ENCODE results near the gene CYB5B. TPM values are rescaled to one million over a fixed set of nuclear protein-coding genes. Genes with fewer than 3 reads are reported as not detected.

Gene CYB5B
- total RNA-seq, 1 experiment from 2014 or later = 355 TPM

GRCh38 chr16:69405757-69406156 is 18.7 kb upstream of the CYB5B start:
- no peak for TF ChIP-seq CTCF (IDR thresholded peaks at IDR 0.05; ENCODE audit: insufficient read depth in 1 of 2, low read depth in 1 of 2, low read length in 1 of 2, severe bottlenecking in 1 of 2, unreplicated experiment in 1 of 2)
- CTCF ChIA-PET = interaction anchor here (2.9 kb wide), 1 partner anchor 10 kb away, joined by 15 read pairs; no protein-coding TSS in a partner anchor
- Histone ChIP-seq H3K27me3 (replicated peaks; ENCODE audit: control insufficient read depth, insufficient read depth, low read length) (no peaks in the 10 kb centered on the region), H3K36me3 (ENCODE audit: control insufficient read depth, insufficient read depth, low read length) (no peaks in the 10 kb centered on the region), H3K4me1 (peaks cover 49% of the 10 kb centered on the region), H3K9me3 (no peaks in the 10 kb centered on the region), H3K4me3 (ENCODE audit: low read depth, low read length) (no peak overlapping the region)
- POLR2A ChIA-PET = no interaction called here
- peak overlapping the region; percentile 7 for H3K4me3 Mint-ChIP-seq (ENCODE audit: unreplicated experiment)
- H3K27me3 Mint-ChIP-seq (ENCODE audit: insufficient read depth, unreplicated experiment) = no peaks in the 10 kb centered on the region
- no peak for DNase-seq
- H3K36me3 Mint-ChIP-seq (ENCODE audit: insufficient read depth, unreplicated experiment) = no peaks in the 10 kb centered on the region
- BruUV-seq (replicated peaks) = no TSS peak
- H3K27ac Mint-ChIP-seq (ENCODE audit: unreplicated experiment) = peak overlapping the region; percentile 50
- peaks cover 52% of the 10 kb centered on the region for H3K4me1 Mint-ChIP-seq (ENCODE audit: low read depth, unreplicated experiment)
- H3K9me3 Mint-ChIP-seq (ENCODE audit: unreplicated experiment) = no peaks in the 10 kb centered on the region
- intact Hi-C loops (cut with micrococcal nuclease; ENCODE audit: unreplicated experiment) = no loop called here

DNA sequence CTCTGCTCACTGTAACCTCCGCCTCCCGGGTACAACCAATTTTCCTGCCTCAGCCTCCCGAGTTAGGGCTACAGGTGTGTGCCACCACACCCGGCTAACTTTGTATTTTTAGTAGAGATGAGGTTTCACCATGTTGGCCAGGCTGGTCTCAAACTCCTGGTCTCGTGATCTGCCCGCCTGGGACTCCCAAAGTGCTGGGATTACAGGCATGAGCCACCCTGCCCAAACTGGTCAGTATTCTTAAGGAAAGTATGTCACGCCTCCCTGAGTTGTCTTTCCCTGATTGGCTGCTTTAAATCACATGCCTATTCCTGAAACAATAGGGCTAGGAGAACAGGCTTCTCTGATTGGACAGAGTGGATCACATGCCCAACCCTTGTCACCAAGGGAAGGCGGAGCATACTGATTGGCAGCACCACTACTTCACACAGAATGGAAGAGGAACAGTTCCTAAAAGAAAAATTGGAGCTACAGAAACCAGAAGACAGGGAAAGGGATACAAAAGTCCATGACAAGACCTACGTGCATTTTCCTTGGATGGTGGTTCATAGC is 17.6 kb upstream of the CYB5B start:
- Mint-ChIP-seq H3K27me3 (ENCODE audit: insufficient read depth, unreplicated experiment) (no peaks in the 10 kb centered on the region), H3K4me1 (ENCODE audit: low read depth, unreplicated experiment) (peaks cover 56% of the 10 kb centered on the region), H3K4me3 (ENCODE audit: unreplicated experiment) (peak overlapping the region; percentile 20), H3K36me3 (ENCODE audit: insufficient read depth, unreplicated experiment) (no peaks in the 10 kb centered on the region), H3K27ac (ENCODE audit: unreplicated experiment) (peak overlapping the region; percentile 50), H3K9me3 (ENCODE audit: unreplicated experiment) (no peaks in the 10 kb centered on the region)
- BruUV-seq (replicated peaks) = no TSS peak
- peak; percentile 65 to 85 for DNase-seq
- intact Hi-C loops (cut with micrococcal nuclease; ENCODE audit: unreplicated experiment) = no loop called here
- H3K36me3 ChIP-seq (ENCODE audit: control insufficient read depth, insufficient read depth, low read length) = no peaks in the 10 kb centered on the region
- no peak for TF ChIP-seq CTCF (IDR thresholded peaks at IDR 0.05; ENCODE audit: insufficient read depth in 1 of 2, low read depth in 1 of 2, low read length in 1 of 2, severe bottlenecking in 1 of 2, unreplicated experiment in 1 of 2)
- no peak overlapping the region for H3K4me3 ChIP-seq (ENCODE audit: low read depth, low read length)
- peaks cover 49% of the 10 kb centered on the region for H3K4me1 ChIP-seq
- POLR2A ChIA-PET = no interaction called here
- CTCF ChIA-PET = interaction anchor here (0.7 kb wide), 1 partner anchor 8 kb away, joined by 4 read pairs; no protein-coding TSS in a partner anchor
- H3K9me3 ChIP-seq = no peaks in the 10 kb centered on the region
- no peaks in the 10 kb centered on the region for H3K27me3 ChIP-seq (replicated peaks; ENCODE audit: control insufficient read depth, insufficient read depth, low read length)

DNA sequence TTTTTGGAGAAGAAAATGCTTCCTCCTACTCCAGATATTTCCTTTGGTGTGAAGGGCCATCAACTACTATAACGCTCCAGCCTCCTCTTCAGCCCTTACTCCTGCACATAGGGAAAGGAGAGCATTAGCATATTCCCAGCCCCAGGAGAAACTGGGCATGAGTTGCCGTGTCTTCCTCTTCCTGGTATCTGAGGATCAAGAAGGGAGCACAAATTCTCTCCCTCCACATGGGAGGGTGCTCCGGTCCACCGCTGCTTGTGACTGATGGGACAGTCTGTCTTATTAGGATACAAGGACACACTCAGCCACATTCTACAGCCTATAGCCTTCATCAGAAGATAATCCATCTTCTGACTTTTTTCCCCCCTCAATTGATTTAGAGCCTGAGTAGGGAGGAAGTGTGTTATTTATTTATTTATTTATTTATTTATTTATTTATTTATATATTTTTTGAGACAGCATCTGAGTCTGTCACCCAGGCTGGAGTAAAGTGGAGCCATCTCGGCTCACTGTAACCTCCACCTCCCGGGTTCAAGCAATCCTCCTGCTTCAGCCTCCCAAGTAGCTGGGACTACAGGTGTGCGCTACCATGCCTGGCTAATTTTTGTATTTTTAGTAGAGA is 16.6 kb upstream of the CYB5B start:
- ChIA-PET CTCF (interaction anchor here (0.7 kb wide), 1 partner anchor 9 kb away, joined by 4 read pairs; no protein-coding TSS in a partner anchor), POLR2A (interaction anchor here (0.6 kb wide), 1 partner anchor 151 kb away, joined by 3 read pairs; no protein-coding TSS in a partner anchor)
- BruUV-seq (replicated peaks) = no TSS peak
- peak in 1 of 2 experiments; percentile 41 for DNase-seq
- no peak for TF ChIP-seq CTCF (IDR thresholded peaks at IDR 0.05; ENCODE audit: insufficient read depth in 1 of 2, low read depth in 1 of 2, low read length in 1 of 2, severe bottlenecking in 1 of 2, unreplicated experiment in 1 of 2)
- Mint-ChIP-seq H3K9me3 (ENCODE audit: unreplicated experiment) (no peaks in the 10 kb centered on the region), H3K4me1 (ENCODE audit: low read depth, unreplicated experiment) (peaks cover 58% of the 10 kb centered on the region), H3K27me3 (ENCODE audit: insufficient read depth, unreplicated experiment) (no peaks in the 10 kb centered on the region), H3K27ac (ENCODE audit: unreplicated experiment) (no peak overlapping the region), H3K4me3 (ENCODE audit: unreplicated experiment) (no peak overlapping the region), H3K36me3 (ENCODE audit: insufficient read depth, unreplicated experiment) (no peaks in the 10 kb centered on the region)
- Histone ChIP-seq H3K9me3 (no peaks in the 10 kb centered on the region), H3K4me3 (ENCODE audit: low read depth, low read length) (no peak overlapping the region), H3K4me1 (peaks cover 42% of the 10 kb centered on the region), H3K27me3 (replicated peaks; ENCODE audit: control insufficient read depth, insufficient read depth, low read length) (no peaks in the 10 kb centered on the region), H3K36me3 (ENCODE audit: control insufficient read depth, insufficient read depth, low read length) (no peaks in the 10 kb centered on the region)
- intact Hi-C loops (cut with micrococcal nuclease; ENCODE audit: unreplicated experiment) = no loop called here
